ENCODE data around the gene MDN1. TPM values are rescaled to one million over a fixed set of nuclear protein-coding genes. Genes with fewer than 3 reads are reported as not detected.
"Not testable (repeated sequence)": the region's sequence is repeated elsewhere in the genome, so short reads cannot be mapped to it uniquely, and the experiment has no call there.

MDN1 gene
- total and polyA plus RNA-seq, 2 donors (not counting 1 experiment from before 2014, with no cell fraction given), result 16.5 to 59.5 TPM

DNA sequence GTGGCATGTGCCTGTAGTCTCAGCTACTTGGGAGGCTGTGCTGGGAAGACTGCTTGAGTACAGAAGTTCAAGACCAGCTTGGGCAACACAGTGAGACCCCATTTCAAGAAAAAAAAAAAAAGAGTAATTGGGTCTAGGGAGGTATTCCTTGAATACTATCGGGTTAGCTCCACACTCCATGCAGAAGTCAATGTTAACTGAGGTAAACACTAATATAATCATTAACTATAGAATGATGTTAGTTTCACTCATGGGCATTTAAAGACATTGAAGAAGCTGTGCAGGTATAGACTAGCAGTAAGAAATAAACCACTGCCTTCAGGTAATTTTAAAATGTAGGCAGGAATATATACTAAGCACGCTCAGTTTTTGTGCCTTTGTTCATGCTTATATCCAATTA is 32.6 kb downstream of the MDN1 start:
- Histone ChIP-seq H3K27me3 (replicated peaks in 1 of 4; ENCODE audit: control extremely low read depth in 1 of 4, control insufficient read depth in 3 of 4, insufficient read depth in 4 of 4, low read length in 3 of 4) (no peaks in the 10 kb centered on the region), H3K4me3 (ENCODE audit: control extremely low read depth in 1 of 5, extremely low read depth in 1 of 5, insufficient read depth in 1 of 5, low read depth in 2 of 5, low read length in 4 of 5) (no peak overlapping the region), H3K36me3 (replicated peaks in 1 of 2; ENCODE audit: control extremely low read depth in 1 of 2, control insufficient read depth in 1 of 2, extremely low read depth in 1 of 2, insufficient read depth in 2 of 2, low read length in 1 of 2) (peaks cover 15 to 77% of the 10 kb centered on the region in 2 experiments), H4K20me1 (ENCODE audit: control insufficient read depth, insufficient read depth, low read length, poor library complexity, severe bottlenecking) (no peaks in the 10 kb centered on the region), H2AFZ (ENCODE audit: insufficient read depth, low read depth, low read length, poor library complexity, severe bottlenecking) (no peak overlapping the region), H3K9me3 (ENCODE audit: control extremely low read depth in 1 of 3, control insufficient read depth in 2 of 3, insufficient read depth in 1 of 3, low read length in 2 of 3) (peaks cover 0 to 10% (median 0%) of the 10 kb centered on the region in 3 donors), H3K79me2 (ENCODE audit: control insufficient read depth, insufficient read depth, low read length) (no peaks in the 10 kb centered on the region), H3K4me1 (ENCODE audit: control insufficient read depth in 2 of 2, insufficient read depth in 2 of 2, low read length in 2 of 2) (no peaks in the 10 kb centered on the region), H3K9ac (ENCODE audit: low read length) (no peak overlapping the region), H3K27ac (ENCODE audit: low read length in 2 of 2) (no peak overlapping the region), H3K4me2 (replicated peaks; ENCODE audit: low read depth, low read length, poor library complexity, severe bottlenecking) (no peak overlapping the region)
- WGBS (ENCODE audit: insufficient coverage), result no CpG with 5 or more reads among the region's 2 CpGs
- H3K27ac Mint-ChIP-seq, result no peak overlapping the region
- no peaks in the 10 kb centered on the region for H3K4me1 Mint-ChIP-seq
- peaks cover 5% of the 10 kb centered on the region for H3K9me3 Mint-ChIP-seq (ENCODE audit: insufficient read depth)
- no peak for TF ChIP-seq EZH2 (IDR thresholded peaks at IDR 0.05; ENCODE audit: borderline replicate concordance, insufficient read depth, low read depth, low read length, poor library complexity, severe bottlenecking)
- TF ChIP-seq, protein P1, sequence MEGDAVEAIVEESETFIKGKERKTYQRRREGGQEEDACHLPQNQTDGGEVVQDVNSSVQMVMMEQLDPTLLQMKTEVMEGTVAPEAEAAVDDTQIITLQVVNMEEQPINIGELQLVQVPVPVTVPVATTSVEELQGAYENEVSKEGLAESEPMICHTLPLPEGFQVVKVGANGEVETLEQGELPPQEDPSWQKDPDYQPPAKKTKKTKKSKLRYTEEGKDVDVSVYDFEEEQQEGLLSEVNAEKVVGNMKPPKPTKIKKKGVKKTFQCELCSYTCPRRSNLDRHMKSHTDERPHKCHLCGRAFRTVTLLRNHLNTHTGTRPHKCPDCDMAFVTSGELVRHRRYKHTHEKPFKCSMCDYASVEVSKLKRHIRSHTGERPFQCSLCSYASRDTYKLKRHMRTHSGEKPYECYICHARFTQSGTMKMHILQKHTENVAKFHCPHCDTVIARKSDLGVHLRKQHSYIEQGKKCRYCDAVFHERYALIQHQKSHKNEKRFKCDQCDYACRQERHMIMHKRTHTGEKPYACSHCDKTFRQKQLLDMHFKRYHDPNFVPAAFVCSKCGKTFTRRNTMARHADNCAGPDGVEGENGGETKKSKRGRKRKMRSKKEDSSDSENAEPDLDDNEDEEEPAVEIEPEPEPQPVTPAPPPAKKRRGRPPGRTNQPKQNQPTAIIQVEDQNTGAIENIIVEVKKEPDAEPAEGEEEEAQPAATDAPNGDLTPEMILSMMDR (IDR thresholded peaks at IDR 0.05), result no peak
- ChIA-PET CTCF (no interaction called here), POLR2A (no interaction called here)
- no peak for ATAC-seq (ENCODE audit: low read depth)
- no peak overlapping the region for H3K4me3 Mint-ChIP-seq
- no peak for DNase-seq
- intact Hi-C loops (cut with micrococcal nuclease), result no loop called here
- H3K27me3 Mint-ChIP-seq, result no peaks in the 10 kb centered on the region

DNA sequence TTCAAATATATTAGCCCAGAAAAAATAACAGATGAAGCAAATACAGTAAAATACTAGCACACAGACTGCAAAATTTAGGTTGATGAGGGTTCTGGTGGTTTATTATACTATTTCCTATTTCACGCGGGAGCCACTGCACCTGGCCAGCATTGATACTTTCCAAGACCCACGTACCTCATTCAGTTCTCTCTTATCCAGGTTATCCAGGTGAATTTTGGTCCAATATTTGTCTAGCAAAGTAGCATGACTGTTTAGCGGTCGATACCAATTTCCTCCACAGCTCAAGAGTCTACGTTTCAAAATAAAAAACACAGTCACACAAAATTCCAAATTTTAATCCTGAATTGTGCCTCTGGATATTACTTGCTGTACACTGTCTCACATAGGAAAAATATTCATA is 34.8 kb downstream of the MDN1 start:
- no peaks in the 10 kb centered on the region for H4K20me1 ChIP-seq (ENCODE audit: control insufficient read depth, insufficient read depth, low read length, poor library complexity, severe bottlenecking)
- no peaks in the 10 kb centered on the region for H3K4me1 ChIP-seq (ENCODE audit: control insufficient read depth in 2 of 2, insufficient read depth in 2 of 2, low read length in 2 of 2)
- intact Hi-C loops (cut with micrococcal nuclease), result no loop called here
- H3K4me2 ChIP-seq (replicated peaks; ENCODE audit: low read depth, low read length, poor library complexity, severe bottlenecking), result no peak overlapping the region
- no peak overlapping the region for H3K4me3 Mint-ChIP-seq
- no peak overlapping the region for H3K9ac ChIP-seq (ENCODE audit: low read length)
- H3K4me3 ChIP-seq (ENCODE audit: control extremely low read depth in 1 of 5, extremely low read depth in 1 of 5, insufficient read depth in 1 of 5, low read depth in 2 of 5, low read length in 4 of 5), result no peak overlapping the region
- no peaks in the 10 kb centered on the region for H3K79me2 ChIP-seq (ENCODE audit: control insufficient read depth, insufficient read depth, low read length)
- TF ChIP-seq EZH2 (IDR thresholded peaks at IDR 0.05; ENCODE audit: borderline replicate concordance, insufficient read depth, low read depth, low read length, poor library complexity, severe bottlenecking), result no peak
- TF ChIP-seq, protein P1 (IDR thresholded peaks at IDR 0.05), result no peak
- no peak for ATAC-seq (ENCODE audit: low read depth)
- no peak for DNase-seq
- peaks cover 0 to 10% (median 0%) of the 10 kb centered on the region in 3 donors for H3K9me3 ChIP-seq (ENCODE audit: control extremely low read depth in 1 of 3, control insufficient read depth in 2 of 3, insufficient read depth in 1 of 3, low read length in 2 of 3)
- H3K9me3 Mint-ChIP-seq (ENCODE audit: insufficient read depth), result peaks cover 5% of the 10 kb centered on the region
- no peak overlapping the region for H2AFZ ChIP-seq (ENCODE audit: insufficient read depth, low read depth, low read length, poor library complexity, severe bottlenecking)
- WGBS (ENCODE audit: insufficient coverage), result 95% methylated on average over 3 of the region's 6 CpGs
- ChIA-PET POLR2A (no interaction called here), CTCF (no interaction called here)
- no peak overlapping the region for H3K27ac ChIP-seq (ENCODE audit: low read length in 2 of 2)
- no peaks in the 10 kb centered on the region for H3K27me3 Mint-ChIP-seq
- H3K27ac Mint-ChIP-seq, result no peak overlapping the region
- no peaks in the 10 kb centered on the region for H3K4me1 Mint-ChIP-seq
- H3K27me3 ChIP-seq (replicated peaks in 1 of 4; ENCODE audit: control extremely low read depth in 1 of 4, control insufficient read depth in 3 of 4, insufficient read depth in 4 of 4, low read length in 3 of 4), result no peaks in the 10 kb centered on the region
- H3K36me3 ChIP-seq (replicated peaks in 1 of 2; ENCODE audit: control extremely low read depth in 1 of 2, control insufficient read depth in 1 of 2, extremely low read depth in 1 of 2, insufficient read depth in 2 of 2, low read length in 1 of 2), result peaks cover 18 to 83% of the 10 kb centered on the region in 2 experiments

- not testable (repeated sequence) for DNase-seq
These were observed 36.3 kb downstream of the MDN1 start for GRCh38 chr6:89783293-89783692.

More at GRCh38 chr6:89783293-89783692, 36.3 kb downstream of the MDN1 start:
- H3K27ac ChIP-seq (ENCODE audit: low read length in 2 of 2); H3K4me3 Mint-ChIP-seq; H3K79me2 ChIP-seq (ENCODE audit: control insufficient read depth, insufficient read depth, low read length); H3K4me1 Mint-ChIP-seq; H3K4me2 ChIP-seq (replicated peaks; ENCODE audit: low read depth, low read length, poor library complexity, severe bottlenecking); H3K9me3 Mint-ChIP-seq (ENCODE audit: insufficient read depth); CTCF ChIA-PET; ATAC-seq (ENCODE audit: low read depth); H3K9me3 ChIP-seq (ENCODE audit: control extremely low read depth in 1 of 3, control insufficient read depth in 2 of 3, insufficient read depth in 1 of 3, low read length in 2 of 3); H3K4me1 ChIP-seq (ENCODE audit: control insufficient read depth in 2 of 2, insufficient read depth in 2 of 2, low read length in 2 of 2); H2AFZ ChIP-seq (ENCODE audit: insufficient read depth, low read depth, low read length, poor library complexity, severe bottlenecking); H3K27ac Mint-ChIP-seq; intact Hi-C loops (cut with micrococcal nuclease); H4K20me1 ChIP-seq (ENCODE audit: control insufficient read depth, insufficient read depth, low read length, poor library complexity, severe bottlenecking); H3K4me3 ChIP-seq (ENCODE audit: control extremely low read depth in 1 of 5, extremely low read depth in 1 of 5, insufficient read depth in 1 of 5, low read depth in 2 of 5, low read length in 4 of 5); H3K27me3 ChIP-seq (replicated peaks in 1 of 4; ENCODE audit: control extremely low read depth in 1 of 4, control insufficient read depth in 3 of 4, insufficient read depth in 4 of 4, low read length in 3 of 4); H3K27me3 Mint-ChIP-seq; H3K9ac ChIP-seq (ENCODE audit: low read length): not testable (repeated sequence)
- POLR2A ChIA-PET, result interaction anchor here (0.7 kb wide), 1 partner anchor 485 kb away, joined by 3 read pairs; no protein-coding TSS in a partner anchor
- 93% methylated on average over 3 of the region's 7 CpGs for WGBS (ENCODE audit: insufficient coverage)
- peaks cover 15 to 77% of the 10 kb centered on the region in 2 experiments for H3K36me3 ChIP-seq (replicated peaks in 1 of 2; ENCODE audit: control extremely low read depth in 1 of 2, control insufficient read depth in 1 of 2, extremely low read depth in 1 of 2, insufficient read depth in 2 of 2, low read length in 1 of 2)
